ENCODE data around the gene TBC1D23. TPM values are rescaled to one million over a fixed set of nuclear protein-coding genes. Genes with fewer than 3 reads are reported as not detected.
A peak's percentile ranks its signal among the peaks of the same experiment; 100 is the strongest.

Gene TBC1D23
- total and polyA plus RNA-seq, 7 donors: 9.9 to 47.8 (median 36.9) TPM

GRCh38 chr3:100246999-100247398, 13.8 kb upstream of the TBC1D23 start:
- no peak for DNase-seq
- ATAC-seq: no peak
- Histone ChIP-seq H3K9me3 (no peaks in the 10 kb centered on the region), H3K4me1 (peaks cover 6% of the 10 kb centered on the region), H3K36me3 (ENCODE audit: insufficient read depth in 1 of 2, low read depth in 1 of 2) (no peaks in the 10 kb centered on the region), H3K27me3 (ENCODE audit: insufficient read depth in 3 of 3, low read length in 2 of 3) (no peaks in the 10 kb centered on the region), H3K27ac (no peak overlapping the region), H3K4me3 (no peak overlapping the region)
- TF ChIP-seq CTCF (IDR thresholded peaks at IDR 0.05): no peak
- intact Hi-C loops (cut with DNase I): no loop called here

- intact Hi-C loops (cut with DNase I): loop anchor here (5.0 kb wide), 3 partner anchors 65 to 175 kb away; partner anchors contain the start of gene FILIP1L (in 1 of the 2)
- no peak for DNase-seq
- 16 to 35% (median 33%) methylated on average over 1 of the region's 1 CpG for WGBS, 3 donors
- Histone ChIP-seq H3K36me3 (ENCODE audit: insufficient read depth in 1 of 2, low read depth in 1 of 2) (no peaks in the 10 kb centered on the region), H3K27ac (peak overlapping the region; percentile 64), H3K4me1 (peaks cover 22% of the 10 kb centered on the region), H3K27me3 (ENCODE audit: insufficient read depth in 3 of 3, low read length in 2 of 3) (no peaks in the 10 kb centered on the region), H3K9me3 (no peaks in the 10 kb centered on the region), H3K4me3 (no peak overlapping the region)
- TF ChIP-seq CTCF (IDR thresholded peaks at IDR 0.05): no peak
- no peak for ATAC-seq
These were observed 8.8 kb upstream of the TBC1D23 start for GRCh38 chr3:100252001-100252400.

- H3K4me3 ChIP-seq: no peak overlapping the region
- H3K4me1 ChIP-seq: peaks cover 36% of the 10 kb centered on the region
- no peaks in the 10 kb centered on the region for H3K27me3 ChIP-seq (ENCODE audit: insufficient read depth in 3 of 3, low read length in 2 of 3)
- DNase-seq (peak in 1 of 2 donors; percentile 23), ATAC-seq (peak; percentile 85 to 93 (median 88))
- 14 to 27% (median 18%) methylated on average over 7 of the region's 7 CpGs for WGBS, 3 donors
- peak overlapping the region; percentile 64 for H3K27ac ChIP-seq
- peak; percentile 82 for TF ChIP-seq CTCF (IDR thresholded peaks at IDR 0.05)
- H3K9me3 ChIP-seq: no peaks in the 10 kb centered on the region
- no peaks in the 10 kb centered on the region for H3K36me3 ChIP-seq (ENCODE audit: insufficient read depth in 1 of 2, low read depth in 1 of 2)
- intact Hi-C loops (cut with DNase I): loop anchor here (1.0 to 5.0 kb wide), 5 partner anchors 67 to 421 kb away; partner anchors contain the start of gene FILIP1L (in 1 of the 2)
These were observed 6.5 kb upstream of the TBC1D23 start for GRCh38 chr3:100254168-100254777.

- DNase-seq (no peak), ATAC-seq (no peak)
- H3K27me3 ChIP-seq (ENCODE audit: insufficient read depth in 3 of 3, low read length in 2 of 3): no peaks in the 10 kb centered on the region
- H3K4me3 ChIP-seq: no peak overlapping the region
- no peaks in the 10 kb centered on the region for H3K9me3 ChIP-seq
- intact Hi-C loops (cut with DNase I): loop anchor here (2.0 to 5.0 kb wide), 3 partner anchors 96 to 419 kb away; no protein-coding TSS in a partner anchor
- TF ChIP-seq CTCF (IDR thresholded peaks at IDR 0.05): no peak
- H3K4me1 ChIP-seq: peaks cover 44% of the 10 kb centered on the region
- H3K36me3 ChIP-seq (ENCODE audit: insufficient read depth in 1 of 2, low read depth in 1 of 2): no peaks in the 10 kb centered on the region
- peak overlapping the region; percentile 52 for H3K27ac ChIP-seq
These were observed 4.1 kb upstream of the TBC1D23 start for GRCh38 chr3:100256731-100257151.

- peaks cover 46% of the 10 kb centered on the region for H3K4me1 ChIP-seq
- no peaks in the 10 kb centered on the region for H3K27me3 ChIP-seq (ENCODE audit: insufficient read depth in 3 of 3, low read length in 2 of 3)
- H3K9me3 ChIP-seq: no peaks in the 10 kb centered on the region
- no peak overlapping the region for H3K4me3 ChIP-seq
- H3K36me3 ChIP-seq (ENCODE audit: insufficient read depth in 1 of 2, low read depth in 1 of 2): no peaks in the 10 kb centered on the region
- peak overlapping the region; percentile 52 for H3K27ac ChIP-seq
- ATAC-seq: no peak
- 63 to 72% (median 70%) methylated on average over 3 of the region's 3 CpGs for WGBS, 3 donors
- DNase-seq: peak in 1 of 2 donors; percentile 52
- intact Hi-C loops (cut with DNase I): loop anchor here (2.0 to 5.0 kb wide), 3 partner anchors 97 to 420 kb away; no protein-coding TSS in a partner anchor
- TF ChIP-seq CTCF (IDR thresholded peaks at IDR 0.05): no peak
These were observed 3.2 kb upstream of the TBC1D23 start for GRCh38 chr3:100257586-100257985.
